HEK293 (cell line): Measurements from ENCODE around the gene ZKSCAN1.

Experiments used
- PRDM1 ChIP-seq: fragments of 450-650 bp; formaldehyde crosslinking; IDR thresholded peaks from 2 replicates; pipeline ENCODE4; 2016; ENCODE audit warnings: missing biosample characterization, missing genetic modification characterization
- TF ChIP-seq, protein P1 (sequence below): fragments of 450-650 bp; formaldehyde crosslinking; IDR thresholded peaks from 2 replicates; pipeline ENCODE4 v1.5.1; 2016; ENCODE audit warnings: missing biosample characterization, missing genetic modification characterization

DNA sequence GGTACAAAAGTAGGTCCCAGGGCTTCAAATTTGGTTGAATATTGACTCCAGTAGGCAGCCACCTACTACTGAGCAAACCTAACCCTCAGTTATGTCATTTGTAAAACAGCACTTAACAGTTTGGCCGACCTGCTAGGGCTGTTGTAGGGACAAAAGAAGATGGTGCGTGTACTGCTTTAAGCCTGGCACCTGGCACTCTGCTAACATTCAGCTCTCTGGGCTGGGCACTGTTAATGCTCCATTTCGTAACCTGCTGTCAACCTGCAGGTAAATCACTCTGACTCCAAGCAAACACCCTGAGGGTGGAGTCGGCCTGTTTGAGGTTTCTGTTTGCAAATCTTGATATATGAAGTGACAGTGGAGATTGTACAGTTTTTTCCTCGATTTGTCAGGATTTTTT lies 7.2 kb downstream of the ZKSCAN1 start:
- no peak for TF ChIP-seq PRDM1 (tag by site-specific recombination)
- TF ChIP-seq, protein P1, sequence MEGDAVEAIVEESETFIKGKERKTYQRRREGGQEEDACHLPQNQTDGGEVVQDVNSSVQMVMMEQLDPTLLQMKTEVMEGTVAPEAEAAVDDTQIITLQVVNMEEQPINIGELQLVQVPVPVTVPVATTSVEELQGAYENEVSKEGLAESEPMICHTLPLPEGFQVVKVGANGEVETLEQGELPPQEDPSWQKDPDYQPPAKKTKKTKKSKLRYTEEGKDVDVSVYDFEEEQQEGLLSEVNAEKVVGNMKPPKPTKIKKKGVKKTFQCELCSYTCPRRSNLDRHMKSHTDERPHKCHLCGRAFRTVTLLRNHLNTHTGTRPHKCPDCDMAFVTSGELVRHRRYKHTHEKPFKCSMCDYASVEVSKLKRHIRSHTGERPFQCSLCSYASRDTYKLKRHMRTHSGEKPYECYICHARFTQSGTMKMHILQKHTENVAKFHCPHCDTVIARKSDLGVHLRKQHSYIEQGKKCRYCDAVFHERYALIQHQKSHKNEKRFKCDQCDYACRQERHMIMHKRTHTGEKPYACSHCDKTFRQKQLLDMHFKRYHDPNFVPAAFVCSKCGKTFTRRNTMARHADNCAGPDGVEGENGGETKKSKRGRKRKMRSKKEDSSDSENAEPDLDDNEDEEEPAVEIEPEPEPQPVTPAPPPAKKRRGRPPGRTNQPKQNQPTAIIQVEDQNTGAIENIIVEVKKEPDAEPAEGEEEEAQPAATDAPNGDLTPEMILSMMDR = no peak
